K562 (cell line): ENCODE data around the gene SPATA45. TPM values are rescaled to one million over a fixed set of nuclear protein-coding genes. Genes with fewer than 3 reads are reported as not detected.
A peak's percentile ranks its signal among the peaks of the same experiment; 100 is the strongest.

ENCODE experiments used
- ATAC-seq: fragments of 200-7000 bp; cut with Tn5 transposase; 3 replicates; pipeline ENCODE4 v1.9.1; 2020; ENCODE audit warnings: moderate library complexity
- BruUV-seq: library from RNA; stranded (reverse); fragments of 400-500 nt; replicated peaks from 2 replicates; lab custom pipeline; 2021; lab: Mats Ljungman, UMichigan
- CTCF ChIA-PET: fragments of 300-600 bp; formaldehyde crosslinking; extraction: SDS; loops from one replicate; lab custom pipeline; 2021; ENCODE audit warnings: low intra/inter-chr PET ratio; lab: Yijun Ruan, JAX
- POLR2A ChIA-PET: fragments of 300-600, 350-650 bp; sonication (Branson Sonifier 250); formaldehyde crosslinking; extraction: SDS; loops from one replicate; lab custom pipeline; 2021; ENCODE audit warnings: antibody characterized with exemption, inconsistent platforms; lab: Yijun Ruan, JAX
- DNase-seq, 4 experiments: peaks; one replicate each; pipeline versions ENCODE4 v3.0.0 to v3.0.0-alpha.2; 2011 to 2018; ENCODE audit warnings: low spot score in 3 of 4, mixed read lengths in 3 of 4; ENCODE audit errors: extremely low read depth in 1 of 4
- FAIRE-seq: peaks from 2 replicates; lab custom pipeline; 2011; peaks lifted over from hg19 to GRCh38; lab: Jason Lieb, UNC
- H2AFZ ChIP-seq: 2 replicates; pipeline ENCODE4 v1.6.0; 2011; ENCODE audit warnings: low read depth, low read length, control low read depth, inconsistent platforms
- H3K27ac ChIP-seq: fragments of 200-600 bp; 3 replicates; pipeline ENCODE4 v1.8.0; 2011; ENCODE audit warnings: low read depth, mild to moderate bottlenecking, control low read depth, inconsistent platforms, low read length, moderate library complexity, mixed read lengths; ENCODE audit errors: extremely low read depth
- H3K27me3 ChIP-seq, 2 experiments: fragments of 300-600 bp in 1 of 2; 2 replicates in 1 of 2; 3 replicates in 1 of 2; pipeline versions ENCODE4 v1.6.0 to v1.8.0; 2011; ENCODE audit warnings: inconsistent platforms in 2 of 2, low read length in 2 of 2, mild to moderate bottlenecking in 1 of 2, mixed read lengths in 1 of 2, moderate library complexity in 1 of 2; ENCODE audit not compliant: control insufficient read depth in 2 of 2, insufficient read depth in 2 of 2
- H3K36me3 ChIP-seq: fragments of 300-600 bp; 3 replicates; pipeline ENCODE4 v1.8.0; 2011; ENCODE audit warnings: mild to moderate bottlenecking, low read length, inconsistent platforms; ENCODE audit not compliant: control insufficient read depth, insufficient read depth
- H3K4me1 ChIP-seq, 2 experiments: fragments of 200-600 bp in 1 of 2; replicated peaks in 1 of 2; 2 replicates in 1 of 2; 3 replicates in 1 of 2; pipeline versions ENCODE4 v1.5.1 to v1.8.0; 2011; ENCODE audit warnings: inconsistent platforms in 2 of 2, low read length in 2 of 2, mild to moderate bottlenecking in 1 of 2, mixed read lengths in 1 of 2, moderate library complexity in 1 of 2; ENCODE audit not compliant: control insufficient read depth in 2 of 2, insufficient read depth in 2 of 2
- H3K4me2 ChIP-seq: 2 replicates; pipeline ENCODE4 v1.6.1; 2011; ENCODE audit warnings: low read length, control low read depth, inconsistent platforms, mixed read lengths; ENCODE audit not compliant: insufficient read depth
- H3K4me3 ChIP-seq: fragments of 200-600 bp; sonication (generic), shearing (Covaris generic); 2 replicates; pipeline ENCODE4 v1.5.1; 2016; ENCODE audit warnings: control low read depth, inconsistent platforms
- H3K79me2 ChIP-seq: fragments of 200-600 bp; 3 replicates; pipeline ENCODE4 v1.8.0; 2011; ENCODE audit warnings: low read length, inconsistent platforms; ENCODE audit not compliant: control insufficient read depth, insufficient read depth
- H3K9ac ChIP-seq, 2 experiments: 2 replicates each; pipeline versions ENCODE4 v1.6.0 to v1.6.1; 2011; ENCODE audit warnings: low read depth in 2 of 2, low read length in 2 of 2, control low read depth in 1 of 2, inconsistent platforms in 1 of 2, mild to moderate bottlenecking in 1 of 2, mixed read lengths in 1 of 2; ENCODE audit not compliant: insufficient read depth in 1 of 2
- H3K9me1 ChIP-seq: one replicate; pipeline ENCODE4 v1.6.0; 2011; ENCODE audit warnings: inconsistent platforms, mild to moderate bottlenecking, low read length, moderate library complexity; ENCODE audit not compliant: control insufficient read depth, insufficient read depth
- H3K9me3 ChIP-seq: replicated peaks from 2 replicates; pipeline ENCODE4 v1.5.1; 2011; ENCODE audit warnings: low read depth, low read length, inconsistent platforms; ENCODE audit not compliant: control insufficient read depth, insufficient read depth
- H4K20me1 ChIP-seq: replicated peaks from 2 replicates; pipeline ENCODE4 v1.6.1; 2011; ENCODE audit warnings: low read length, inconsistent platforms, mixed read lengths; ENCODE audit not compliant: control insufficient read depth, insufficient read depth
- EHMT2 ChIP-seq: fragments of 450-650 bp; IDR thresholded peaks from 2 replicates; pipeline ENCODE4 v1.6.1; 2018; ENCODE audit warnings: antibody characterized with exemption
- FOXA3 ChIP-seq, 2 experiments: fragments of 450-650 bp in 1 of 2; sonication (generic) in 1 of 2; formaldehyde crosslinking; IDR thresholded peaks in 1 of 2; conservative IDR thresholded peaks in 1 of 2; 2 replicates each; pipeline versions ENCODE4 v1.4.0 to v1.8.0; 2020 to 2022; ENCODE audit warnings: mild to moderate bottlenecking in 2 of 2, missing genetic modification reagents in 1 of 2
- FOXK2 ChIP-seq, 2 experiments: fragments of 450-650 bp; IDR thresholded peaks in 1 of 2; conservative IDR thresholded peaks in 1 of 2; 2 replicates each; pipeline ENCODE4 v1.6.1; 2016; ENCODE audit warnings: low read depth in 2 of 2, mild to moderate bottlenecking in 1 of 2
- GTF2E2 ChIP-seq: fragments of 200-800 bp; sonication (Bioruptor generic); IDR thresholded peaks from 2 replicates; pipeline ENCODE4 v1.6.1; 2016; ENCODE audit warnings: missing genetic modification characterization, missing compliant biosample characterization
- HDAC1 ChIP-seq, 2 experiments: fragments of 450-650 bp; IDR thresholded peaks; 2 replicates each; pipeline ENCODE4 v1.6.1; 2016 to 2017; ENCODE audit warnings: inconsistent platforms in 1 of 2, mild to moderate bottlenecking in 1 of 2, moderate library complexity in 1 of 2
- KDM5B ChIP-seq: fragments of 200-600 bp; sonication (generic); IDR thresholded peaks from 2 replicates; pipeline ENCODE4 v1.6.1; 2012; ENCODE audit warnings: low read depth, mild to moderate bottlenecking, moderate library complexity, low read length, control low read depth, inconsistent platforms; ENCODE audit not compliant: insufficient replicate concordance
- MTA1 ChIP-seq: fragments of 450-650 bp; IDR thresholded peaks from 2 replicates; pipeline ENCODE4 v1.6.1; 2017; ENCODE audit warnings: borderline replicate concordance
- SREBF1 ChIP-seq: fragments of 150-350 bp; IDR thresholded peaks from 2 replicates; pipeline ENCODE4 v1.6.1; 2014; ENCODE audit warnings: antibody characterized with exemption, low read depth, low read length, borderline replicate concordance
- SUPT5H ChIP-seq: fragments of 450-650 bp; IDR thresholded peaks from 2 replicates; pipeline ENCODE4 v1.6.1; 2016
- ZNF121 ChIP-seq: sonication (generic); formaldehyde crosslinking; conservative IDR thresholded peaks from 2 replicates; pipeline ENCODE4 v1.8.0; 2022; ENCODE audit warnings: missing genetic modification reagents
- ZNF24 ChIP-seq: fragments of 450-650 bp; IDR thresholded peaks from 2 replicates; pipeline ENCODE4 v1.6.1; 2016
- WGBS: fragments of 100-300 bp; shearing (Covaris generic); methylation state at CpG from one replicate; pipeline ENCODE4 v1.1.6; 2016; ENCODE audit warnings: low coverage, mixed read lengths; ENCODE audit not compliant: insufficient coverage; ENCODE audit errors: missing lambda C conversion rate; 5-methylcytosine and 5-hydroxymethylcytosine counted together
- in situ Hi-C: fragments of 300-500 bp; cut with MboI; formaldehyde crosslinking; loops from 4 replicates; pipeline ENCODE4 v1.15.0; 2018; ENCODE audit warnings: inconsistent platforms, mixed read lengths
- intact Hi-C: fragments of 100-400 bp; cut with micrococcal nuclease; formaldehyde crosslinking; loops from 2 replicates; pipeline ENCODE4 v1.14.2; 2022
- polyA plus RNA-seq, 8 experiments: library from polyadenylated mRNA; depleted of rRNA in 4 of 8; stranded (reverse) in 5 of 8; unstranded in 3 of 8; fragments of >200 nt; fragmentation: Nextera tagmentation in 2 of 8; fragmentation: Illumina TruSeq in 1 of 8; extraction: Ambion mirVana in 2 of 8; extraction: Trizol in 1 of 8; gene quantifications; 2 replicates each; pipeline versions ENCODE4 v1.2.1 to v1.2.3, GENCODE V29; 2011 to 2014; ENCODE audit warnings: inconsistent platforms in 1 of 8, missing spikeins in 1 of 8
- total RNA-seq, 7 experiments: library from RNA; depleted of rRNA in 6 of 7; stranded (reverse); fragments of >200 nt in 6 of 7; fragmentation: Illumina TruSeq in 2 of 7; extraction: Trizol in 2 of 7; gene quantifications; 2 replicates each; pipeline versions ENCODE4 v1.2.1 to v1.2.3, GENCODE V29; 2011 to 2021; ENCODE audit warnings: low replicate concordance in 1 of 7
- TF ChIP-seq, protein P1 (sequence below): fragments of 450-650 bp; IDR thresholded peaks from 2 replicates; pipeline ENCODE4 v1.6.1; 2014; ENCODE audit warnings: low read depth, mild to moderate bottlenecking, moderate library complexity, borderline replicate concordance
- TF ChIP-seq, protein P2 (sequence below): sonication (generic); formaldehyde crosslinking; IDR thresholded peaks from 2 replicates; pipeline ENCODE4 v1.8.1; 2022; ENCODE audit warnings: missing genetic modification reagents
- TF ChIP-seq, protein P3 (sequence below): fragments of 450-650 bp; IDR thresholded peaks from 2 replicates; pipeline ENCODE4 v1.6.1; 2016
- TF ChIP-seq, protein P4 (sequence below): sonication (generic); IDR thresholded peaks from 2 replicates; pipeline ENCODE4 v1.6.1; 2016
- TF ChIP-seq, protein P5 (sequence below): IDR thresholded peaks from 2 replicates; pipeline ENCODE4 v1.6.1; 2016; ENCODE audit warnings: missing genetic modification characterization, missing compliant biosample characterization

The SPATA45 gene
- total and polyA plus RNA-seq, 9 of the 15 experiments (the other 6 are each of a cell fraction or from before 2014, with no cell fraction given): 0.18 TPM; not detected in 8

DNA sequence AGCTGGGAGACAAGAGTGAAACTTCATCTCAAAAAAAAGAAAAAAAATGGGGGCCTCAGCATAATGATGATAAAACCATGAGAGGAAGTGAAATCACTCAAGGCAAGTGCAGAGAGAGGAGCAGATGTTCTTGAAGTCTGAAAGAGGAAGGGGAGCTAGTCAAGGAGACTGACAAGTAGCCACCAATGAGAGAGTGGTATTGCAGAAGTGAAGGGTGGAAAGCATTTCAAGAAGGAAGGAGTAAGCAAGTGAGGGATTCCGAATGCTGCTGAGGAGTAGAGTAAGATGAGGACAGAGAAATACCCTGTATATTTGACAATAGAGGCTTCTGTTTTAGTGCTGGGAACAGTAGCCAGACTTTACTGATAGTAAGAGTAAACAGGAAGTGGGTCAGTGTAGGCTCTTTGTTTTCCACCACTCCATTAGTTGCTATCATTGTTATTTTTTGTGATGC is 52.9 kb downstream of the SPATA45 start:
- H3K4me1 ChIP-seq: peaks cover 14 to 23% of the 10 kb centered on the region in 2 experiments
- H3K36me3 ChIP-seq: peaks cover 28% of the 10 kb centered on the region; the same call in 2 of the 3 replicates
- H4K20me1 ChIP-seq: no peaks in the 10 kb centered on the region
- H3K9me1 ChIP-seq: no peaks in the 10 kb centered on the region
- H3K9me3 ChIP-seq: no peaks in the 10 kb centered on the region
- H2AFZ ChIP-seq: peak overlapping the region; percentile 12
- BruUV-seq: no TSS peak
- no peak overlapping the region for H3K4me3 ChIP-seq
- no peaks in the 10 kb centered on the region for H3K27me3 ChIP-seq
- intact Hi-C loops: no loop called here
- H3K9ac ChIP-seq: no peak overlapping the region
- ChIA-PET POLR2A (interaction anchor here (1.2 to 5.4 kb wide), 3 partner anchors 11 to 66 kb away, joined by 4 to 23 read pairs (median 4); no protein-coding TSS in a partner anchor), CTCF (no interaction called here)
- H3K4me2 ChIP-seq: peak overlapping the region; percentile 15; the same call in 1 of the 2 replicates
- H3K27ac ChIP-seq: peak overlapping the region; percentile 17; the same call in 2 of the 3 replicates
- WGBS: 65% methylated on average over 1 of the region's 1 CpG
- in situ Hi-C loops: no loop called here
- DNase-seq (peak in 1 of 4 experiments; percentile 28), ATAC-seq (no peak), FAIRE-seq (no peak)
- H3K79me2 ChIP-seq: peaks cover 29% of the 10 kb centered on the region
- TF ChIP-seq, protein P1, sequence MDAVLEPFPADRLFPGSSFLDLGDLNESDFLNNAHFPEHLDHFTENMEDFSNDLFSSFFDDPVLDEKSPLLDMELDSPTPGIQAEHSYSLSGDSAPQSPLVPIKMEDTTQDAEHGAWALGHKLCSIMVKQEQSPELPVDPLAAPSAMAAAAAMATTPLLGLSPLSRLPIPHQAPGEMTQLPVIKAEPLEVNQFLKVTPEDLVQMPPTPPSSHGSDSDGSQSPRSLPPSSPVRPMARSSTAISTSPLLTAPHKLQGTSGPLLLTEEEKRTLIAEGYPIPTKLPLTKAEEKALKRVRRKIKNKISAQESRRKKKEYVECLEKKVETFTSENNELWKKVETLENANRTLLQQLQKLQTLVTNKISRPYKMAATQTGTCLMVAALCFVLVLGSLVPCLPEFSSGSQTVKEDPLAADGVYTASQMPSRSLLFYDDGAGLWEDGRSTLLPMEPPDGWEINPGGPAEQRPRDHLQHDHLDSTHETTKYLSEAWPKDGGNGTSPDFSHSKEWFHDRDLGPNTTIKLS: no peak
- TF ChIP-seq HDAC1 (IDR thresholded peaks at IDR 0.05): 0 out of 4 replicates have a peak, but pooled peaks of 1 of the 2 experiments have one; percentile 17
- TF ChIP-seq, protein P2, sequence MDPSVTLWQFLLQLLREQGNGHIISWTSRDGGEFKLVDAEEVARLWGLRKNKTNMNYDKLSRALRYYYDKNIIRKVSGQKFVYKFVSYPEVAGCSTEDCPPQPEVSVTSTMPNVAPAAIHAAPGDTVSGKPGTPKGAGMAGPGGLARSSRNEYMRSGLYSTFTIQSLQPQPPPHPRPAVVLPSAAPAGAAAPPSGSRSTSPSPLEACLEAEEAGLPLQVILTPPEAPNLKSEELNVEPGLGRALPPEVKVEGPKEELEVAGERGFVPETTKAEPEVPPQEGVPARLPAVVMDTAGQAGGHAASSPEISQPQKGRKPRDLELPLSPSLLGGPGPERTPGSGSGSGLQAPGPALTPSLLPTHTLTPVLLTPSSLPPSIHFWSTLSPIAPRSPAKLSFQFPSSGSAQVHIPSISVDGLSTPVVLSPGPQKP (CRISPR knock-in tag): no peak
- peak; percentile 58 to 74; a peak in 3 of 4 replicates for TF ChIP-seq FOXK2 (conservative IDR thresholded peaks at IDR 0.05 in 1 of 2, IDR thresholded peaks at IDR 0.05 in 1 of 2; ENCODE audit: low read depth in 2 of 2)
- TF ChIP-seq, protein P3, sequence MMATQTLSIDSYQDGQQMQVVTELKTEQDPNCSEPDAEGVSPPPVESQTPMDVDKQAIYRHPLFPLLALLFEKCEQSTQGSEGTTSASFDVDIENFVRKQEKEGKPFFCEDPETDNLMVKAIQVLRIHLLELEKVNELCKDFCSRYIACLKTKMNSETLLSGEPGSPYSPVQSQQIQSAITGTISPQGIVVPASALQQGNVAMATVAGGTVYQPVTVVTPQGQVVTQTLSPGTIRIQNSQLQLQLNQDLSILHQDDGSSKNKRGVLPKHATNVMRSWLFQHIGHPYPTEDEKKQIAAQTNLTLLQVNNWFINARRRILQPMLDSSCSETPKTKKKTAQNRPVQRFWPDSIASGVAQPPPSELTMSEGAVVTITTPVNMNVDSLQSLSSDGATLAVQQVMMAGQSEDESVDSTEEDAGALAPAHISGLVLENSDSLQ: peak; percentile 46; the same call in 1 of the 2 replicates
- TF ChIP-seq, protein P4, sequence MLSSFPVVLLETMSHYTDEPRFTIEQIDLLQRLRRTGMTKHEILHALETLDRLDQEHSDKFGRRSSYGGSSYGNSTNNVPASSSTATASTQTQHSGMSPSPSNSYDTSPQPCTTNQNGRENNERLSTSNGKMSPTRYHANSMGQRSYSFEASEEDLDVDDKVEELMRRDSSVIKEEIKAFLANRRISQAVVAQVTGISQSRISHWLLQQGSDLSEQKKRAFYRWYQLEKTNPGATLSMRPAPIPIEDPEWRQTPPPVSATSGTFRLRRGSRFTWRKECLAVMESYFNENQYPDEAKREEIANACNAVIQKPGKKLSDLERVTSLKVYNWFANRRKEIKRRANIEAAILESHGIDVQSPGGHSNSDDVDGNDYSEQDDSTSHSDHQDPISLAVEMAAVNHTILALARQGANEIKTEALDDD: peak; percentile 49; the same call in 1 of the 2 replicates
- 0 out of 2 replicates have a peak, but pooled peaks have one; percentile 34 for TF ChIP-seq GTF2E2 (tag)
- peak; percentile 39 to 82; a peak in 3 of 4 replicates for TF ChIP-seq FOXA3 (CRISPR knock-in tag; conservative IDR thresholded peaks at IDR 0.05 in 1 of 2, IDR thresholded peaks at IDR 0.05 in 1 of 2)
- 0 out of 2 replicates have a peak, but pooled peaks have one; percentile 41 for TF ChIP-seq EHMT2
- TF ChIP-seq SUPT5H: 0 out of 2 replicates have a peak, but pooled peaks have one; percentile 25
- TF ChIP-seq, protein P5, sequence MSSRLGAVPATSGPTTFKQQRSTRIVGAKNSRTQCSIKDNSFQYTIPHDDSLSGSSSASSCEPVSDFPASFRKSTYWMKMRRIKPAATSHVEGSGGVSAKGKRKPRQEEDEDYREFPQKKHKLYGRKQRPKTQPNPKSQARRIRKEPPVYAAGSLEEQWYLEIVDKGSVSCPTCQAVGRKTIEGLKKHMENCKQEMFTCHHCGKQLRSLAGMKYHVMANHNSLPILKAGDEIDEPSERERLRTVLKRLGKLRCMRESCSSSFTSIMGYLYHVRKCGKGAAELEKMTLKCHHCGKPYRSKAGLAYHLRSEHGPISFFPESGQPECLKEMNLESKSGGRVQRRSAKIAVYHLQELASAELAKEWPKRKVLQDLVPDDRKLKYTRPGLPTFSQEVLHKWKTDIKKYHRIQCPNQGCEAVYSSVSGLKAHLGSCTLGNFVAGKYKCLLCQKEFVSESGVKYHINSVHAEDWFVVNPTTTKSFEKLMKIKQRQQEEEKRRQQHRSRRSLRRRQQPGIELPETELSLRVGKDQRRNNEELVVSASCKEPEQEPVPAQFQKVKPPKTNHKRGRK (tag): peak; percentile 15; the same call in 1 of the 2 replicates
- no peak for TF ChIP-seq ZNF24
- no peak for TF ChIP-seq SREBF1
- TF ChIP-seq MTA1: 0 out of 2 replicates have a peak, but pooled peaks have one; percentile 35
- TF ChIP-seq ZNF121 (CRISPR knock-in tag): no peak
- no peak for TF ChIP-seq KDM5B
